Measurements from ENCODE around the gene SAT2.
"Not testable (repeated sequence)": the region's sequence is repeated elsewhere in the genome, so short reads cannot be mapped to it uniquely, and the experiment has no call there.

SAT2 gene

GRCh38 chr17:7633093-7633492 lies 5.5 kb upstream of the SAT2 start:
- no peak for DNase-seq

- no peak for DNase-seq
These were observed 4.9 kb upstream of the SAT2 start for GRCh38 chr17:7632492-7632894.

GRCh38 chr17:7631398-7632380 lies 4.1 kb upstream of the SAT2 start:
- no peak for DNase-seq

- DNase-seq, result no peak
These were observed 2.4 kb upstream of the SAT2 start, which contains the start of gene SHBG for GRCh38 chr17:7629939-7630571. Gene SHBG, plus strand, starts transcription at chr17:7630135. Its CDS starts 38 bp downstream, at chr17:7630173.

GRCh38 chr17:7626956-7627249 lies 718 bp downstream of the SAT2 start:
- no peak for DNase-seq

- DNase-seq, result no peak
These were observed 1.3 kb downstream of the SAT2 start for GRCh38 chr17:7626307-7626706.

GRCh38 chr17:7625749-7626148 lies 1.9 kb downstream of the SAT2 start:
- not testable (repeated sequence) for DNase-seq

GRCh38 chr17:7623661-7624060 lies 4.0 kb downstream of the SAT2 start:
- DNase-seq, result no peak

- DNase-seq, result no peak
These were observed 6.8 kb downstream of the SAT2 start for GRCh38 chr17:7620835-7621234.

GRCh38 chr17:7618608-7619007 lies 9.0 kb downstream of the SAT2 start:
- DNase-seq, result no peak

GRCh38 chr17:7615265-7615747 lies 12.3 kb downstream of the SAT2 start:
- no peak for DNase-seq

- peak; percentile 99 for DNase-seq
These were observed 13.0 kb downstream of the SAT2 start, which contains the start of gene FXR2 for GRCh38 chr17:7614425-7615264. Gene FXR2, minus strand, starts transcription at chr17:7614897. Its CDS starts 365 bp downstream, at chr17:7614532.

GRCh38 chr17:7613769-7614424 lies 13.7 kb downstream of the SAT2 start:
- no peak for DNase-seq

GRCh38 chr17:7612294-7612640 lies 15.4 kb downstream of the SAT2 start:
- DNase-seq, result no peak

- no peak for DNase-seq
These were observed 15.9 kb downstream of the SAT2 start for GRCh38 chr17:7611635-7612293.

GRCh38 chr17:7610641-7611040 lies 17.0 kb downstream of the SAT2 start:
- no peak for DNase-seq

GRCh38 chr17:7606280-7606679 lies 21.3 kb downstream of the SAT2 start:
- no peak for DNase-seq

GRCh38 chr17:7597561-7597960 lies 30.1 kb downstream of the SAT2 start:
- not testable (repeated sequence) for DNase-seq

GRCh38 chr17:7593296-7593695 lies 34.3 kb downstream of the SAT2 start:
- DNase-seq, result no peak

- no peak for DNase-seq
These were observed 35.1 kb downstream of the SAT2 start for GRCh38 chr17:7592422-7593021.

GRCh38 chr17:7591596-7591995 lies 36.0 kb downstream of the SAT2 start:
- DNase-seq, result no peak

GRCh38 chr17:7590743-7591142 lies 36.9 kb downstream of the SAT2 start:
- no peak for DNase-seq

All from COR-L47 (cell line).